Trophoblast cell (in vitro differentiated cells and primary cell): Measurements from ENCODE around the gene RASGRF1.
"Not testable (repeated sequence)": the region's sequence is repeated elsewhere in the genome, so short reads cannot be mapped to it uniquely, and the experiment has no call there.

ENCODE experiments used
- DNase-seq, 2 donors: peaks; one replicate each; pipeline ENCODE4 v3.0.0-alpha.2; 2016
- H2AFZ ChIP-seq: 2 replicates; pipeline ENCODE4 v1.6.1; 2013; ENCODE audit warnings: low read length, moderate library complexity, mild to moderate bottlenecking; ENCODE audit not compliant: insufficient read depth, poor library complexity
- H2AK5ac ChIP-seq: 2 replicates; pipeline ENCODE4 v1.6.1; 2013; ENCODE audit warnings: mild to moderate bottlenecking, low read length
- H2BK120ac ChIP-seq: 2 replicates; pipeline ENCODE4 v1.6.1; 2013; ENCODE audit warnings: low read length, mild to moderate bottlenecking, moderate library complexity; ENCODE audit not compliant: insufficient read depth, poor library complexity
- H2BK12ac ChIP-seq: 2 replicates; pipeline ENCODE4 v1.6.1; 2013; ENCODE audit warnings: mild to moderate bottlenecking, low read length, moderate library complexity
- H2BK5ac ChIP-seq: 2 replicates; pipeline ENCODE4 v1.6.1; 2013; ENCODE audit warnings: low read length, low read depth, moderate library complexity, mild to moderate bottlenecking; ENCODE audit not compliant: poor library complexity
- H3K14ac ChIP-seq: 2 replicates; pipeline ENCODE4 v1.6.1; 2013; ENCODE audit warnings: mild to moderate bottlenecking, low read length
- H3K18ac ChIP-seq: 2 replicates; pipeline ENCODE4 v1.6.1; 2013; ENCODE audit warnings: mild to moderate bottlenecking, low read length
- H3K23ac ChIP-seq: 2 replicates; pipeline ENCODE4 v1.6.1; 2013; ENCODE audit warnings: low read length
- H3K27ac ChIP-seq: 2 replicates; pipeline ENCODE4 v1.5.1; 2013; ENCODE audit warnings: low read depth, mild to moderate bottlenecking, inconsistent platforms, low read length, moderate library complexity
- H3K27me3 ChIP-seq: 2 replicates; pipeline ENCODE4 v1.6.1; 2013; ENCODE audit warnings: inconsistent platforms, mild to moderate bottlenecking, low read length, moderate library complexity; ENCODE audit not compliant: insufficient read depth
- H3K36me3 ChIP-seq, 2 experiments: 1 replicate in 1 of 2; 2 replicates in 1 of 2; pipeline ENCODE4 v1.6.1; 2013; ENCODE audit warnings: low read length in 2 of 2, mild to moderate bottlenecking in 2 of 2, moderate library complexity in 1 of 2; ENCODE audit not compliant: insufficient read depth in 2 of 2, control insufficient read depth in 1 of 2
- H3K4ac ChIP-seq: 2 replicates; pipeline ENCODE4 v1.6.1; 2013; ENCODE audit warnings: low read depth, mild to moderate bottlenecking, low read length, moderate library complexity
- H3K4me1 ChIP-seq, 2 experiments: 1 replicate in 1 of 2; 2 replicates in 1 of 2; pipeline ENCODE4 v1.6.1; 2013; ENCODE audit warnings: low read length in 2 of 2, mild to moderate bottlenecking in 2 of 2, moderate library complexity in 1 of 2; ENCODE audit not compliant: insufficient read depth in 2 of 2, control insufficient read depth in 1 of 2
- H3K4me2 ChIP-seq: 2 replicates; pipeline ENCODE4 v1.6.1; 2013; ENCODE audit warnings: inconsistent platforms, mild to moderate bottlenecking, low read length, moderate library complexity
- H3K4me3 ChIP-seq: 2 replicates; pipeline ENCODE4 v1.5.1; 2013; ENCODE audit warnings: mild to moderate bottlenecking, low read depth, low read length, inconsistent platforms
- H3K79me1 ChIP-seq: one replicate; pipeline ENCODE4 v1.6.1; 2013; ENCODE audit warnings: low read length
- H3K79me2 ChIP-seq: 2 replicates; pipeline ENCODE4 v1.6.1; 2013; ENCODE audit warnings: low read length, mild to moderate bottlenecking; ENCODE audit not compliant: control insufficient read depth, insufficient read depth, poor library complexity
- H3K9ac ChIP-seq: 2 replicates; pipeline ENCODE4 v1.6.1; 2013; ENCODE audit warnings: mild to moderate bottlenecking, low read length
- H3K9me3 ChIP-seq: 2 replicates; pipeline ENCODE4 v1.6.1; 2013; ENCODE audit warnings: low read depth, mild to moderate bottlenecking, control low read depth, inconsistent platforms, low read length; ENCODE audit not compliant: insufficient read depth
- H4K12ac ChIP-seq: 2 replicates; pipeline ENCODE4 v1.6.1; 2013; ENCODE audit warnings: low read depth, mild to moderate bottlenecking, low read length, moderate library complexity
- H4K8ac ChIP-seq: 2 replicates; pipeline ENCODE4 v1.6.1; 2013; ENCODE audit warnings: low read depth, mild to moderate bottlenecking, low read length, moderate library complexity
- H4K91ac ChIP-seq: one replicate; pipeline ENCODE4 v1.6.1; 2013; ENCODE audit warnings: low read depth, mild to moderate bottlenecking, low read length, moderate library complexity
- WGBS: extraction: QIAGEN DNeasy Blood & Tissue Kit; methylation state at CpG from one replicate; pipeline ENCODE4 v1.1.7; 2013; ENCODE audit warnings: missing lambda C conversion rate; ENCODE audit not compliant: insufficient read length, insufficient coverage; ENCODE audit errors: extremely low coverage; 5-methylcytosine and 5-hydroxymethylcytosine counted together

RASGRF1 gene

DNA sequence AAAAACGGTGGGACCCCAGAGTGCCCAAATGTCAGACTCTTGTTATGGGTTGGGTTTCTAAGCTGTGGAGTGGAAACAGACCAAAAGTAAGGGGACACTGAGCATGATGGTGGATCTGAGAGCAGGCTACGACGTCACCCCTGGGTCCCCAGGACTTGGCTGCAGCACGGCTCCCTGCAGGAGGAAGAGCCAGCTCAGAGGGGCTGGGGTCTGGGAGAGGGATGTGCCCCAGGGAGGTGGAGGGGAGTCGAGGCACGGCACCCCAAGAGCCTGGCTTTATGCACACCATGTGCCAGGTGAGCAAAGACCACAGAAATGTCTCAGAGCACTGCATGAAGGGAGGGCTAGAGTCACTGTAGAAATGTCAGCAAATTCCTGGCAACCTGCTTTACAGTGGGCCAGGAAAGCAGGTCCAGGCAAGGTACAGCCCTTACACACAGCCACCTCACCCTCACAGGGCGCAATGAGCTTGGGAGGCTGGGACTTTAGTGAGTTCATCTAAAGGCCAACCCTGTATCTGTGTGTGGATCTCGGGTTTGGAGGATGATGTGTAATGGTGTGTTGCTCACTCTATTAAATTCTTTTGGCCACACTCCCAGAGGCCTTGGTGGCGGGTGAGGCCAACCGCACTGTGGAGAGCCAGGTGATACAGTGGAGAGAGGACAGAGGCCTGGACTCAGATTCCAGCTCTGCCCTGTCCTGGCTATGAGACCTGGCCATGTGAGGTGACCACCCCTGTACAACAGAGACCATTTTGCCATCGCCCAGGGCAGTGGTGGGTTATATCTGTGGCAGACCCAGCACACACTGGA is 159.8 kb downstream of the RASGRF1 start:
- no peak overlapping the region for H4K8ac ChIP-seq
- no peaks in the 10 kb centered on the region for H3K79me1 ChIP-seq
- H3K36me3 ChIP-seq = peaks cover 4 to 17% of the 10 kb centered on the region in 2 experiments
- H3K4ac ChIP-seq = no peak overlapping the region
- no peak overlapping the region for H4K12ac ChIP-seq
- no peak overlapping the region for H3K9ac ChIP-seq
- H3K79me2 ChIP-seq = no peaks in the 10 kb centered on the region
- H2BK5ac ChIP-seq = no peak overlapping the region
- H3K9me3 ChIP-seq = peaks cover 3% of the 10 kb centered on the region
- no peak overlapping the region for H3K4me3 ChIP-seq
- H4K91ac ChIP-seq = no peak overlapping the region
- H2BK120ac ChIP-seq = no peak overlapping the region
- no peaks in the 10 kb centered on the region for H3K4me1 ChIP-seq
- H2AFZ ChIP-seq = no peak overlapping the region
- no peak overlapping the region for H2AK5ac ChIP-seq
- no peak overlapping the region for H2BK12ac ChIP-seq
- no peaks in the 10 kb centered on the region for H3K27me3 ChIP-seq
- WGBS = no CpG with 5 or more reads among the region's 11 CpGs
- no peak for DNase-seq
- no peak overlapping the region for H3K27ac ChIP-seq
- no peak overlapping the region for H3K18ac ChIP-seq
- no peak overlapping the region for H3K23ac ChIP-seq
- H3K14ac ChIP-seq = no peak overlapping the region
- no peak overlapping the region for H3K4me2 ChIP-seq

DNA sequence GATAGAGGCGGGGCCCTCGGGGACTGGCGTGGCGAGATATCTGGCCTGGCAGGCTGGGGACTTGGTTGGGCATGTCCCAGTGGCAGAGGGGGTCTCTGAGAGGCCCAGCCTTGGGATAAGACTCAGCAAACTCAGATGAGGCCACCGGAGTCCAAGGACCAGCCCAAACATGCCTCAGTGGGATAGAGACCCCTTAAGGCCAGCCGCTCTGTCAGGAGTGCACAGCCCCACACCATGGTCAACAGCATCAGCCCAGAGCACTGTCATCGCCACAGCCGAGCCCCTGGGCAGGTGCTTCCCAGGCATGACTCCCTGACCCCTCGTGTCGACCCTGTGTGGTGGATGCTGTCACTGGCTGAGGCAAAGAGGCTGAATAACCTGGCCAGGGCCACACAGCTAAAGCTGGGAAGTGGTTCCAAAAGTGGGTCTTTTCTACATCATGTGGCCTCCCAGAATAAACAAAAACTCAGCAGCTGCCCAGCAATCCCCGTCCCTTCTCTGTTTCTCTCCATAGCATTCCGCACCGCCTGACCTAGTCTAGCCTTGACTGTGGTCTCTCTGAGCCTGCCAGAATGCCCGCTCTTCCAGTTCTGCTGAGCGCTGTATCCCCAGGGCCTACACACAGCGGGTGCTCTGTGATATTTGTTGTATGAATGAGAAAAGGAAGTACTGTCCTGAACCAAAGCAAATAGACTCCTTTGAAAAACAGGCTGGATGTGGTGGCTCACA is 160.9 kb downstream of the RASGRF1 start:
- H2BK5ac ChIP-seq = no peak overlapping the region
- H3K14ac ChIP-seq = no peak overlapping the region
- peaks cover 3% of the 10 kb centered on the region for H3K9me3 ChIP-seq
- H4K12ac ChIP-seq = no peak overlapping the region
- no peak overlapping the region for H4K91ac ChIP-seq
- no peak overlapping the region for H3K27ac ChIP-seq
- H3K36me3 ChIP-seq = peaks cover 9 to 23% of the 10 kb centered on the region in 2 experiments
- no peaks in the 10 kb centered on the region for H3K79me2 ChIP-seq
- no CpG with 5 or more reads among the region's 16 CpGs for WGBS
- H2AK5ac ChIP-seq = no peak overlapping the region
- no peak overlapping the region for H2BK12ac ChIP-seq
- no peak overlapping the region for H3K4ac ChIP-seq
- H3K9ac ChIP-seq = no peak overlapping the region
- no peaks in the 10 kb centered on the region for H3K79me1 ChIP-seq
- H2BK120ac ChIP-seq = no peak overlapping the region
- no peaks in the 10 kb centered on the region for H3K27me3 ChIP-seq
- no peak overlapping the region for H4K8ac ChIP-seq
- no peak overlapping the region for H3K23ac ChIP-seq
- peak in 1 of 2 donors; percentile 37 for DNase-seq
- no peak overlapping the region for H3K4me3 ChIP-seq
- no peak overlapping the region for H3K18ac ChIP-seq
- H3K4me1 ChIP-seq = no peaks in the 10 kb centered on the region
- H3K4me2 ChIP-seq = no peak overlapping the region
- no peak overlapping the region for H2AFZ ChIP-seq

DNA sequence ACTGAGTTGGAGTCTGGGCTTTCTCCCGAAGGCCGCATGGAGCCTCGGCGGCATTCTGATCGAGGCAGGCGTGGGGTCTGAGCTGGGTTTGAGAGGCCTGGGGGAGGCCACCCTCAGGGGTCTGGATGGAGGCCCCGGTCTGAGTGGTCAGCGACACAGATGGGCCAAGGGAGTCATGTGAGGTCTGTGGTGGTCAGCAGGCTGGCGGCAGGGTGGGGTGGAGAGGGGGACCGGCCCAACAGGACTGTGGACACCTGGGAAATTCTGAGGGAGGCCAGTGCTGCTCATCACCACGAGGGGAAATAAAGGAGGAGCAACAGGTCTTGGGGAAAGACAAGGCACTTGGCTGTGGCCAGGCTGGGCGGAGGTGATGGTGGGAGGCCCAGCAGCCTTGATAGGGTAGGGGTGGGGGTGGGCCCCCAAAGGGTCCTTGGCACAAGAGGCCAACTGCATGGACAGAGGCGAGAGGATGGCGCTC is 161.9 kb downstream of the RASGRF1 start:
- Histone ChIP-seq H3K79me2 (no peaks in the 10 kb centered on the region), H3K4ac (no peak overlapping the region), H2BK120ac (no peak overlapping the region), H3K4me3 (no peak overlapping the region), H3K27me3 (no peaks in the 10 kb centered on the region), H3K4me1 (no peaks in the 10 kb centered on the region), H4K12ac (no peak overlapping the region), H3K27ac (no peak overlapping the region), H3K23ac (no peak overlapping the region), H3K9ac (no peak overlapping the region), H4K91ac (no peak overlapping the region), H2AFZ (no peak overlapping the region), H4K8ac (no peak overlapping the region), H3K18ac (no peak overlapping the region), H2AK5ac (no peak overlapping the region), H3K36me3 (peaks cover 14 to 26% of the 10 kb centered on the region in 2 experiments), H3K14ac (no peak overlapping the region), H3K79me1 (no peaks in the 10 kb centered on the region), H3K9me3 (peaks cover 3% of the 10 kb centered on the region), H2BK5ac (no peak overlapping the region), H3K4me2 (no peak overlapping the region), H2BK12ac (no peak overlapping the region)
- no peak for DNase-seq
- no CpG with 5 or more reads among the region's 14 CpGs for WGBS

DNA sequence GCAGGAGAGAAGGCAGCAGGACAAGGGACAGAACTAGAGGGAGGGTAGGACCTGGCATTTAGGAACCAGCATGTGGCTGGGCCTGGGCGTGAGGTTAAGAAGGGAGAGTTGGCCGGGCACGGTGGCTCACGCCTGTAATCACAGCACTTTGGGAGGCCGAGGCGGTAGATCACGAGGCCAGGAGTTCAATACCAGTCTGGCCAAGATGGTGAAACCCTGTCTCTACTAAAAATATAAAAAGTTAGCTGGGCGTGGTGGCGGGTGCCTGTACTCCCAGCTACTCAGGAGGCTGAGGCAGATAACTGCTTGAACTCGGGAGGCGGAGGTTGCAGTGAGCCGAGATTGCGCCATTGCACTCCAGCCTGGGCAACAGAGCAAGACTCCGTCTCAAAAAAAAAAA is 162.4 kb downstream of the RASGRF1 start:
- not testable (repeated sequence) for H2AFZ ChIP-seq, H3K14ac ChIP-seq, H2AK5ac ChIP-seq, H3K9ac ChIP-seq, H3K4me1 ChIP-seq, H3K18ac ChIP-seq, H3K4me3 ChIP-seq, H3K9me3 ChIP-seq, H2BK120ac ChIP-seq, H3K27me3 ChIP-seq, H2BK5ac ChIP-seq, H4K12ac ChIP-seq, H4K8ac ChIP-seq, H3K23ac ChIP-seq, H2BK12ac ChIP-seq, H3K4me2 ChIP-seq, H4K91ac ChIP-seq, H3K4ac ChIP-seq, DNase-seq, H3K79me1 ChIP-seq, H3K79me2 ChIP-seq, H3K27ac ChIP-seq
- no CpG with 5 or more reads among the region's 14 CpGs for WGBS
- H3K36me3 ChIP-seq = peaks cover 18 to 28% of the 10 kb centered on the region in 2 experiments
